ENCODE measurements around the gene VEGFB. TPM values are rescaled to one million over a fixed set of nuclear protein-coding genes. Genes with fewer than 3 reads are reported as not detected.

Gene VEGFB
- total and polyA plus RNA-seq, 2 donors (not counting 3 experiments of a cell fraction or from before 2014, with no cell fraction given), result 19.3 to 98.1 TPM

DNA sequence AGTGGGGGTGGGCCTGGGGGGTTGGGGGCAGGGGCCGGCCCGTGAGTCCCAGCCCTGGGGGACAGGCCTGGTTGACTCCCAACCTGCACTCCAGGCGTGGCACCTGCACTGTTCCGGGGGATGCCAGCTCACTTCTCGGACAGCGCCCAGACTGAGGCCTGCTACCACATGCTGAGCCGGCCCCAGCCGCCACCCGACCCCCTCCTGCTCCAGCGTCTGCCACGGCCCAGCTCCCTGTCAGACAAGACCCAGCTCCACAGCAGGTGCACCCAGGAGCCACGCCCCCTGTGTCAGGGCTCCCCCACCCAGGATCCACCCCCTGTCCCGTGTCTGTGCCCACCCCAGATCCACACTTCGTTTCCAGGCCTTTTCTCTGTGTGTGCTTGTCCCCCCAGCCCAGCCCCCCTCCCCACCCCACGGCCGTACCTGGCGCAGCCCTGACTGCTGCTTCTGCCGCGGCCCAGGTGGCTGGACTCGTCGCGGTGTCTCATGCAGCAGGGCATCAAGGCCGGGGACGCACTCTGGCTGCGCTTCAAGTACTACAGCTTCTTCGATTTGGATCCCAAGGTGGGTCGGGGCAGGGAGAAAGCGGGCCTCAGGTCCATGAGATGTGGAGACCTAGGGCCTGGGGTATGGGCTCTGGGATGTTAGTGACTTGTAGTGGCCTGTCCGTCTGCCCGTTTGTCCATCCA lies 23.1 kb upstream of the VEGFB start:
- dilution Hi-C loops (cut with MboI; ENCODE audit: extremely low pct_ligation_motif_present, low sequenced_read_pairs) (no loop called here), intact Hi-C loops (cut with micrococcal nuclease) (no loop called here)
- POLR2A ChIA-PET, result no interaction called here
- Histone ChIP-seq H3K9me1 (replicated peaks; ENCODE audit: control insufficient read depth, extremely low read depth, insufficient read depth, low read length) (no peaks in the 10 kb centered on the region), H4K20me1 (replicated peaks; ENCODE audit: control insufficient read depth, extremely low read depth, insufficient read depth, low read length) (no peaks in the 10 kb centered on the region), H3K4me1 (ENCODE audit: control insufficient read depth, extremely low read depth, insufficient read depth, low read length) (peaks cover 26% of the 10 kb centered on the region), H3K79me2 (ENCODE audit: control insufficient read depth, insufficient read depth, low read length) (peaks cover 12% of the 10 kb centered on the region), H3K9me3 (replicated peaks; ENCODE audit: control insufficient read depth, insufficient read depth, low read length) (no peaks in the 10 kb centered on the region), H3K4me3 (replicated peaks in 1 of 3; ENCODE audit: insufficient read depth in 1 of 3, low read depth in 1 of 3, low read length in 3 of 3) (no peak overlapping the region), H3K27me3 (ENCODE audit: control insufficient read depth in 2 of 2, insufficient read depth in 2 of 2, low read length in 2 of 2) (no peaks in the 10 kb centered on the region), H2AFZ (ENCODE audit: low read depth, low read length) (no peak overlapping the region), H3K4me2 (ENCODE audit: insufficient read depth, low read length) (no peak overlapping the region), H3K36me3 (ENCODE audit: control insufficient read depth in 2 of 2, extremely low read depth in 1 of 2, insufficient read depth in 2 of 2, low read length in 2 of 2) (peaks cover 0 to 4% of the 10 kb centered on the region in 2 experiments), H3K9ac (replicated peaks; ENCODE audit: extremely low read depth, insufficient read depth, low read length) (no peak overlapping the region), H3K27ac (ENCODE audit: insufficient read depth, low read depth, low read length) (no peak overlapping the region)
- CTCF ChIA-PET, result interaction anchor here (11.5 kb wide), 1 partner anchor 92 kb away, joined by 413 read pairs; the partner anchor contains the start of genes CATSPERZ and ESRRA
- FAIRE-seq (no peak), DNase-seq (ENCODE audit: low read depth, low spot score) (no peak)
- no TSS peak for BruUV-seq (replicated peaks)
- no peak for TF ChIP-seq MAX (IDR thresholded peaks at IDR 0.05; ENCODE audit: insufficient read depth, insufficient read length)
- TF ChIP-seq GATA2 (IDR thresholded peaks at IDR 0.05; ENCODE audit: insufficient read depth, insufficient read length, low read depth, low read length), result no peak
- TF ChIP-seq EZH2 (IDR thresholded peaks at IDR 0.05; ENCODE audit: borderline replicate concordance, low read depth, low read length, severe bottlenecking), result no peak
- TF ChIP-seq, protein P1, sequence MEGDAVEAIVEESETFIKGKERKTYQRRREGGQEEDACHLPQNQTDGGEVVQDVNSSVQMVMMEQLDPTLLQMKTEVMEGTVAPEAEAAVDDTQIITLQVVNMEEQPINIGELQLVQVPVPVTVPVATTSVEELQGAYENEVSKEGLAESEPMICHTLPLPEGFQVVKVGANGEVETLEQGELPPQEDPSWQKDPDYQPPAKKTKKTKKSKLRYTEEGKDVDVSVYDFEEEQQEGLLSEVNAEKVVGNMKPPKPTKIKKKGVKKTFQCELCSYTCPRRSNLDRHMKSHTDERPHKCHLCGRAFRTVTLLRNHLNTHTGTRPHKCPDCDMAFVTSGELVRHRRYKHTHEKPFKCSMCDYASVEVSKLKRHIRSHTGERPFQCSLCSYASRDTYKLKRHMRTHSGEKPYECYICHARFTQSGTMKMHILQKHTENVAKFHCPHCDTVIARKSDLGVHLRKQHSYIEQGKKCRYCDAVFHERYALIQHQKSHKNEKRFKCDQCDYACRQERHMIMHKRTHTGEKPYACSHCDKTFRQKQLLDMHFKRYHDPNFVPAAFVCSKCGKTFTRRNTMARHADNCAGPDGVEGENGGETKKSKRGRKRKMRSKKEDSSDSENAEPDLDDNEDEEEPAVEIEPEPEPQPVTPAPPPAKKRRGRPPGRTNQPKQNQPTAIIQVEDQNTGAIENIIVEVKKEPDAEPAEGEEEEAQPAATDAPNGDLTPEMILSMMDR (IDR thresholded peaks at IDR 0.05; ENCODE audit: extremely low read depth in 1 of 2, insufficient read depth in 1 of 2, low read depth in 1 of 2, low read length in 2 of 2), result no peak
- no peak for TF ChIP-seq JUN (IDR thresholded peaks at IDR 0.05; ENCODE audit: borderline replicate concordance, insufficient read depth, insufficient read length, low read depth)
- TF ChIP-seq MYC (IDR thresholded peaks at IDR 0.05; ENCODE audit: low read depth, low read length), result no peak
- TF ChIP-seq POLR2AphosphoS5 (IDR thresholded peaks at IDR 0.05; ENCODE audit: insufficient read depth, low read depth, low read length), result no peak
- TF ChIP-seq POLR2A (IDR thresholded peaks at IDR 0.05; ENCODE audit: low read depth, low read length), result no peak
- TF ChIP-seq FOS (IDR thresholded peaks at IDR 0.05; ENCODE audit: borderline replicate concordance, insufficient read depth, low read length), result no peak
